GM18499 (cell line): ENCODE measurements around the gene IL15RA.
"Not testable (repeated sequence)": the region's sequence is repeated elsewhere in the genome, so short reads cannot be mapped to it uniquely, and the experiment has no call there.

Experiments
- ATAC-seq: cut with Tn5 transposase; IDR thresholded peaks from one replicate; pipeline ENCODE4 v1.9.1; 2021; ENCODE audit warnings: moderate number of reproducible peaks; ENCODE audit not compliant: insufficient read depth, unreplicated experiment

The IL15RA gene

DNA sequence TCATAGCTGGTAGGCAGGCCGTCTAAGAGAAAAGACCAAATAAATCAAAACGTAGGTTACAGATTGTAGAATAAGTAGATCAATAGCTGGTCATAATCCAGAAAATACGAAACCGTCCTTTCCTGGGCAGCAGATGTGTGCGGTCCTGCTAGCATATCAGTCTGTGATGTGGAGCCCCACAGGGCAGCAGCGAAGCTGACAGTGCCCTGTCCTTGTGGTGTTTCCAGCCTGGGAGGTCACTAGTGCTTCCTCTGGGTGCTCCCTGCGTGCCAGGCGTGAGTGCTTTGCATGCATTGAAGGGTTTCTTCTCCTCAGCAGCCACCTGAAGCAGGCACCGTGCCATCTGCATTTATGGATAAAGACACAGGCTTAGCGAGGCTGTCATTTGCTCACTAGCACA lies 41.7 kb downstream of the IL15RA start:
- no peak for ATAC-seq

DNA sequence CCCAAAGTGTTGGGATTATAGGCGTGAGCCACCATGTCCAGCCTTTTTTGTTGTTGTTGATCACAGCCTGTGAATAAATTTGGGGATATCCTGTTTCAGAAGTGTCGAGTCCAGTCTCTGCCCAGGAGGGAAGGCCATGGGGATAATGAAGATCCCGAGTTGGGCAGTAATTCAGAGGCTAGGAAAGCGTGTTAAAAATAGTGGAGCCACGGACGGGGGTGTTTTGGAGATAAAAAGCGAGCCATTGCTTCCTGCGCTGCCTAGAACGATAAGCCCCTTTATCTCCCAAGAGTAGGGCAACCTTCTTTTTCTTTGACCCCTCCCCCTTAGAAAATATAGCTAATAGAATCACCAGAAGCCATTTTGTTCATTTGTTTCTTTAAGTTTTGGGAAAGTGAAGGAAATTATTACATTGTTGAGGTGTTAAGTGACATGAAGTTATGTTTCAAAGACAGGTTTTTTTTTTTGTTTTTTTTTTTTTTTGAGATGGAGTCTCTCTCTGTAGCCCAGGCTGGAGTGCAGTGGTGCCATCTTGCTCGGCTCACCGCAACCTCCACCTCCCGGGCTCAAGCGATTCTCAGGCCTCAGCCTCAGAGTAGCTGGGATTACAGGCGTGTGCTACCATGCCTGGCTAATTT lies 43.3 kb downstream of the IL15RA start:
- ATAC-seq = no peak

DNA sequence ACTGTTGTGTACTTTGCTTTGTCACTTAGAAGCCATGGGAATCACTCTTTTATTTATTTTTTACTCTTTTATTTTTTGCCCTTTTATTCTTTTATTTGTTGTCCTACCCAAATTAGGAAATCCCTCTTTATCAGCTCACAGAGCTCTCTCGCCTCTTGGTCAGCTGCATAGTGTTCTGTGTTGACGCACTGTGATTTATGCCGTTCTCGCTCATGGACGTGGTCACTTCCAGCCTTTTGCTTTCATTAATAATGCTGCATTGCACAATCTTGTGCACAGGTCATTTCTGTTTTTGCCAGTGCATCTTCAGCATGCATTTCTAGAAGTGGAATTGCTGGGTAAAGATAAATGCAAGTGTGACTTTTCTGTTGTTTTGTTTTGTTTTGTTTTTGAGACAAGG lies 45.0 kb downstream of the IL15RA start:
- no peak for ATAC-seq

DNA sequence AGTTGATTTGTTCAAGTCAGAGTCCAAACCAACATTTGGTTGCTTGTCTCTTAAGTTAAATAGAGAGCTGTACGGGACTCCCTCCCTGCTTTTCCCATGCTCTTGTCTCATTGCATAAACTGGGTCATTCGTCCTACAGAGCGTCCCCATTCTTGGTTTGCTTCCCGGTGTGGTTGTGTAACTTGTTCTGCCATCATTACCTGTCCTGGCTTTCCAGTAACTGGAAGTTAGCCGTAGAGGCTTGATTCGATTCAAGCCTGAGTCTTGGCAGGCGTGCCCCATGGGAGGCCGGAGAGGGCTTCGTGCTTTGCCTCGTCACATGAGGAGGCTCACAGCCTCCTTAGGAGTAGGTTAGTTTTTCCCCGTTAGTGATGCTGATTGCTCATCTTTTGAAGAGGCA lies 47.1 kb downstream of the IL15RA start:
- ATAC-seq = no peak

DNA sequence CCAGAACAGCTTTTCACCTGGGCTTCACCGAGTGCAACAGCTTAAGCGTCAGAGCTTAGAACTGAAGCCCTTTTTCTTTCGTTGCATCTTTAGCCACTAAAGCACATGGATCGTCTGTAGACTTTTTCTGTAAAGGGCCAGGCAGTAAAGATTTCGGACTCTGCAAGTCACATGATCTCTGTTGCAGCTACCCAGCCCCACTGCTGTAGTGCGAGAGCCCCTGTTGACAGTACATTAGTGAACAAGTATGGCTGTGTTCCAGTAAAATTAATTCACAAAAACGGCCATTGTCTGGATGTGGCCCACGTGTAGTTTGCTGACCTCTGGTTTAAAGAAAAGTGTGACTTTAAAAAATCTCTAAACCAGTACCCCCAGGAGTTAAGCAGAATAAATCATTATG lies 47.9 kb downstream of the IL15RA start:
- ATAC-seq = no peak

DNA sequence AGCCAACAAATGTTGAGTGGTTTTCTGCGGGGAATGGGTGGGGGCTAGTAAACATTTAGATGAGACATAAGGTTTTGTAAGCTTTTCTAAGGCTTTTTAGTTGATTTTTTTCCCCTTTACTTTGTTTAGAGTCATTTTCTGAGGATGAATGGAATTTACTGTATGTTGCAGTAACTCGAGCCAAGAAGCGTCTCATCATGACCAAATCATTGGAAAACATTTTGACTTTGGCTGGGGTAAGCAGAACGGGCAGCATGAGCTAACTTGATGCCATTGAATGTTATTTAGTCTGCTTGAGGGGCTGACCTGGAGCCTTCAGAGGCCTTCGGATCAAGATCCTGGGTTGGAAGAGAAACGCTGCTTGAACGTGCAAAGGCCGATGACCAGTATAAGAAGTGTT lies 50.0 kb downstream of the IL15RA start:
- no peak for ATAC-seq

DNA sequence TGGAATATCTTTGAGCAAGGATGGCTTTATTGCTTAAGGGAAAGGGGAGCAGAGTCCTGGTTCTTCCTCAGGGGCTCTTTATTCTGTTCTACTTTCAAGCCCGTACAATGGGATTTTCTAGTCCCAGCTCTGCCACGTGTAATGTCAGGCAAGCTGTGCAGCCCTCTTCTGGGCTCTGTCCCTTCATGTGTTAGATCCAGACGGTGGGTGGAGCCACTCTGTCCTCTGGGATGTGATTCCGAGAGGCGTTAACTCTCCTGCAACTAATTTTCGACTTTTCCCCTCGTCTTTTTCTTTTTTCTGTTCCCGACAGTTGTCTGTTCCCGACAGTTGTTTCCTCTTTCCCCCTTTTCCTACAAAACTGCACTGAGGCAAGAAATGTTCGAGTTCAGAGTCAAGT lies 52.5 kb downstream of the IL15RA start:
- ATAC-seq = no peak

DNA sequence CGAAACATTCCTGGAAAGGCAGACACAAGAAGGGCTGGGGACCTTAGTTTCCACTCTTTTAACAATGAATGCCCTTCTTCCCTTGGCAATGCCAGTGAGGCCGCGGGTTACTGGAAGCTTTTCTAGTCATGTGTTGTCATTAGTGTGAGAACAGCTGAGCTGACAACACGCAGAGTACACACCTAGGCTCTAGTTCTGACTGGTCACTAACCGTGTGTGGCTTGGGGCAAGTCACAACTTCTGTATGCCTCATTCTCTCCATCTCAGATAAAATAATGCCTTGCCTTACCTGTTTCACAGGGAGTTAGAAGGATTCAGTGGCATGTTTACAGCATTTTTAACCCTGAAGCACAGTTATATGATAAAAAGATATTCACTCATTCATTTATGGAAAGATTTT lies 55.6 kb downstream of the IL15RA start:
- ATAC-seq = no peak

DNA sequence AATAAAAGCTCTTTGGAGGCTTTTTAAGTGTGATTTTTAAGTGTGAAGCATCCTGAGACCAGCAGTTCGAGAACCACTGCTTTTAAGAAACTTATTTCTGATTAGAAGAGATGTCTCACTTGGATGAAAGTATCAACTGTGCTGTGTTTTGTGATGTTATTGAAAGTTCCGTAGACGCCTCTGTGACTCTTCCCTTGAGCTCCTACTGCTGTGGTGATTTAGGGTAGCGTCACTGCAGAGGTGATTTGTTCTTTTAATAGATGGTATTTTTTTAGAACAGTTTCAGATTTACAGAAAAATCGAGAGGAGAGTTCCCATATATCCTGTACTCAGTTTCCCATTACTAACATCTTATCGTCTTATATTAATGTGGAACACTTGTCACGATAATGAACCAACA lies 57.8 kb downstream of the IL15RA start:
- ATAC-seq = no peak

DNA sequence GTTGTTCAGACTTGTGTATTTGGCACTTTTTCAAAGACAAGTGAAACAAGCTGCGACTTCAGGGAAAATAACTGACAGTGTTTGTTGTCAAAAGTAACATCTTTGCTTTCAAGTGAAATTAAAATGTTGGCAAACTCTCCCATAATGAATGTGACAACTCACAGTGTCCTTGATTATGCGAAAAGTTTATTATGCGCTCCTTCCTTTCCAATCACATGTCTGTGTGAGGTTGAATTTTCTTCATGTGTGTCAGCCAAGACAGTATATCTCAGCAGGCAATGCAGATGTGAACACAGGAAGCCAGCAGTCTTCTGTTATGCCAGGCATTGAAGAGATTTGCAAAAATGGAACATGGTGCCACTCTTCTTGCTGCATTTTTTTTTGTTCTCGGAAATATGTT lies 58.6 kb downstream of the IL15RA start:
- no peak for ATAC-seq

DNA sequence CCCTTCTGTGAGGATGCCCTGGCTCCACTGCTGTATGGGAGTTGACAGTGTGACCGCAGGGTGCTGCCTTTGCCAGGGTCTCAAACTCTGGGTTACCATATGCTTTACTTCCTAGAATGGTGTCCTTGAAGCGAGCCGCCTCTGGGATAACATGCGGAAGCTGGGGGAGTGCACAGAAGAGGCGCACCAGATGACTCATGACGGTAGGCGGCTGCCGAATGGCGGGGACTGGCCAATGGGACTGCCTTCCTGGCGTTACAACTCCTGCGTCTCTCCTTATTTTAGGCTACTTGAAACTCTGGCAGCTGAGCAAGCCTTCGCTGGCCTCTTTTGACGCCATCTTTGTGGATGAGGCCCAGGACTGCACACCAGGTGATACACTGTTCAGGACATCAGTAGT lies 60.0 kb downstream of the IL15RA start:
- no peak for ATAC-seq

DNA sequence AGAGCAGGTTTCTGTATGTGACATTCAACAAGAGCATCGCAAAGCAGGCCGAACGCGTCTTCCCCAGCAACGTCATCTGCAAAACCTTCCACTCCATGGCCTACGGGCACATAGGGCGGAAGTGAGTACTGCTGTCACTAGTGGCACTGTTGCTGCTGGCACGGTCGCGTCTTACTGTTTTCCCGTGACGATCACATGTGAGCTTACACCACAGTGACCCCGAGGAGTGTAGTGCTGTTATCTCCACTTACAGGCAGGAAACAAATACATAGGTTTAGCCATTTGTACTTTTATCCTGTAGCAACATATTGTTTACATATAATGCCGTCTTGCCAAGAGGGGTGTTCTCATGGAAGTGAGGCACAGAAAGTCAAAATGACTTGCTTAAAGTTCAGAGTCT lies 61.9 kb downstream of the IL15RA start:
- ATAC-seq = no peak

DNA sequence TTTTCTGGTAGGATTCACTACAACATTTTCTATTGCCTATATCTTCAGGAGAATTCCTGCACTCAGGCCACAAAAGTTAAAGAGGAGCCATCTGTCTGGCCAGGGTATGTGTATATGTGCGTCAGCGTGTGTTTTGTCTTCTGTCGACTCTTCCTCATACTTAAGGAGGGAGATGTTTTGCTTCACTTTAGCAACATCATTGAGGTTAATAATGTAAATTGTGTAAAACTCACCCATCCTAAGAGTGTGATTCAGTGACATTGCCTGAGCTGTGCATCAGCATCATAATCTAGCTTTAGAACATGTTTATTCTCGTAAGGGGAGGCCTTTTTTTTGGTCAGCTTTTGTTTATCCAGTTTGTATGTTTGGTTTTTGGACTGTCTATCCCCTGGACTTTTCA lies 63.6 kb downstream of the IL15RA start:
- ATAC-seq = no peak

DNA sequence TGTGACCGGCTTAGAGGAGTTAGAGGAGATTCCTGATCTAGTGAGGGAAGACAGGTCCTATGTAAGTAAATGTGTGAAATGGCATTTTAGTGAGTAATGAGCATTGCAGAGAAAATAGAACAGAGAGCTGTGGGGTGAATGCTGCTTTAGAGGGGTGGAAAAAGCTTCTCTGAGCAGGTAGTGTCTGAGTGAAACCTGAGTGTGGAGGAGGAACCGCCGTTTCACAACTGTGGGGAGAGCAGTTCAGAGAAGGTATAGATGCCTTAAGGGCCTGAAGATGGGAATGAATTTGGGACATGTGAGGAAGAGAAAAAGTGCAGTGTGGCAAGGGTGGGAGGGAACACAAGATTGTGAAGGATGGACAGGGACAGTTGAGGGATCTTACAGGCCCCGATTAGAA lies 65.7 kb downstream of the IL15RA start:
- ATAC-seq = no peak

DNA sequence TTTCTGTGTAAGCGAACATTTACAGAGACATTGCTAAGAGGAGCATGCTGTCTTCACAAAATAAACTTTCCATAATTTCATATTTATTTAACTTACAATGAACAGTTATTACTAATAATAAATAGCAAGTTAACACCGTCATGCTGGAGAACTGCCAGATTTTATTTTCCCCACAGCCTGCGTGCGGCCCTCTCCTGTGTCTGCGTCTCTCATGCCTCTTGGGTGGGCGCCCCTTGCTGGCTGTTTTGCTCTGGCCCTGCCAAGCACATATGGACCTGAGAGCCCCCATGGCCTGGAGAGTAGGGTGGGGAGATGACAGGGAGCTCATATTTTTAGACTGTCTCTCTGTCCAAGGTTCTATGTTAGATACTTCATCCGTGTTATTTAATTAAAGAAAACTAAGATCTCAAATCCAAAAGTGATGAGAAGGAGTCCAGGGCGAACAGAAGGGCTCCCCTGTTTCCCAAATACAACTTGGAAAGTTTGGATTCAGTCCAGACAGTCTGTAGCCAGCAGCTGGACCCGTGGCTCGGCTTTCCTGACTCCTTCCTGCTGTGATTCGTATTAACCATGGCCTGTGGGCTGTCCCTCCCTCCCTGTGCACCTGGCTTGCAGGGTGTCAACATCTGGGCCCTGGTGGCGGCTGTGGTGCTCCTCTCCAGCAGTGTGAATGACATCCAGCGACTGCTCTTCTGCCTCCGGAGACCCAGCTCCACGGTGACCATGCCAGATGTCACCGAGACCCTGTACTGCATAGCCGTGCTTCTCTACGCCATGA lies 66.8 kb downstream of the IL15RA start:
- no peak for ATAC-seq

DNA sequence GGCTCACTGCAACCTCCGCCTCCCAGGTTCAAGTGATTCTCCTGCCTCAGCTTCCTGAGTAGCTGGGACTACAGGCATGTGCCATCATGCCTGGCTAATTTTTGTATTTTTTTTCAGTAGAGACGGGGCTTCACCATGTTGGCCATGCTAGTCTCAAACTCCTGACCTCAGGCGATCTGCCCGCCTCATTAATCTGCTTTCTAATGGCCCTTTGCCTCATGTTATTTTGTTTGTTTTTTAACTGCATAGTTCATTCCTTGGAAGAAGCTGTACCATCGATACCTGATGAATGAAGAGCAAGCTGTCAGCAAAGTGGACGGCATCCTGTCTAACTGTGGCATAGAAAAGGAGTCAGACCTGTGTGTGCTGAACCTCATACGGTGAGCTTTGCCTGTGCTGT lies 68.7 kb downstream of the IL15RA start:
- not testable (repeated sequence) for ATAC-seq

DNA sequence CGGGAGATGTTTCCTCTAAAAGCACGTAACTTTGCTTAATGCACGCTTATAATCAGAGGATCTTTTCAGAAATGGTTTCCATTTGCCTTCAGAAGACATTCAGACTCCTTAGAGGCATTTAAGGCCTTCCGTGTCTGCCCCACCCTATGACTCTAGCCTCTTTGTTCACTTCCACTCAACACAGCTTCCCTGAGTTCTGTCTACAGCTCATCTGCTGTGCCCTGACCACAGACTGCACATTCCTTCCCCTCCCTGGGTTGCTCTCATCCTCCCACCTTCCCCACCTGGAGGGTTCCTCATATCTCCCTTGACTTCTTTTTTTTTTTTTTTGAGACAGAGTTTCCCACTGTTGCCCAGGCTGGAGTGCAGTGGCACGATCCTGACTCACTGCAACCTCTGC lies 70.7 kb downstream of the IL15RA start:
- ATAC-seq = no peak

DNA sequence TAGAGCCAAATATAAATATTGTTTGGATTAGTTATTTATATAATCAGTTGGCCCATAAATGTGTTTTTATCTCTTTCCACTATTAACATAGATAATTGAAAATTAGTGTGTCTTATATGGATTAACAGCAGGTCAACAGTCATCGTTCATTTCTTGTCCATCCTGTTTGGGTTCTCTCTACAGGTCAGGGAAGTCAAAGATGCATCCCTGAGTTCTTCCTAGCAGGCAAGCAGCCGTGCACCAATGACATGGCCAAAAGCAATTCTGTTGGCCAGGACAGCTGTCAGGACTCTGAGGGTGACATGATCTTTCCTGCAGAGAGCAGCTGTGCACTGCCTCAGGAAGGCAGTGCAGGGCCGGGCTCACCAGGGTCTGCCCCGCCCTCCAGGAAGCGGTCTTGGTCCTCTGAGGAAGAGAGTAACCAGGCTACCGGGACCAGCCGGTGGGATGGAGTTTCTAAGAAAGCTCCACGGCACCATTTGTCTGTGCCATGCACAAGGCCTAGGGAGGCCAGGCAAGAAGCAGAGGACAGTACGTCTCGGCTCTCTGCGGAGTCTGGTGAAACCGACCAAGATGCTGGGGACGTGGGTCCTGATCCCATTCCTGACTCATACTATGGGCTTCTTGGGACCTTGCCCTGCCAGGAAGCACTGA lies 71.4 kb downstream of the IL15RA start:
- ATAC-seq = no peak

DNA sequence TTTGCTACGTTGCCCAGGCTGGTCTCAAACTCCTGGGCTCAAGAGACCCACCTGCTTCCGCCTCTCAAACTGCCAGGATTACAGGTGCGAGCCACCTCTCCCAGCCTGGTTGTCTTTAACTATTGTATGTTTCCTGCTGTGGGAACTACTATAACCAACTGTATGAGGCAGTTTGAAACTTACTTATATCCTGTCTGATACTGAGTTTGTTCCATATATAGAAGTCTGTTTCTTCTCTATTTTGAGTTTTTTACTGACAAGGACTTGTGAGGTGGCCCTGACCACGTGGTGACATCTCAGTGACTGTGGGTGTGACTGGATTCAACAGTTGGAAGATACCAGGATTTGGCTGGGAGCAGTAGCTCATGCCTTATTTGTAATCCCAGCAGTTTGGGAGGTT lies 73.1 kb downstream of the IL15RA start:
- peak; percentile 90 for ATAC-seq

DNA sequence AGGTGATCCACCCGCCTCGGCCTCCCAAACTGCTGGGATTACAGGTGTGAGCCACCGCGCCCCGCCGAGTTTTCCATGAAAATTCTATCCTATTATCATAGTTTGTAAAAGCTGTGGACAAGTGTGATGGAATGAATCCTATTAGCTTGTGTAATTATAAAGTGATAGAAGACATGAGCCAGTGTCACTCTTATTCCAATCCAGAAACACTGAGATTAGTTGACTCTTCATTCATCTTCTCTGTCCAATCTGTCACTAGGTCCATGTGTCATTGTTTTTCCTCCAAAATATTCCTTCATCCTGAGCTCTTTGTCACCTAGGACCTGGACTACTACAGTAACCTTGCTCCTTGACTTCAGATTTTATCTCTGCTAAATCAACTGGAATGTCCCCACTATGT lies 73.8 kb downstream of the IL15RA start:
- no peak for ATAC-seq

DNA sequence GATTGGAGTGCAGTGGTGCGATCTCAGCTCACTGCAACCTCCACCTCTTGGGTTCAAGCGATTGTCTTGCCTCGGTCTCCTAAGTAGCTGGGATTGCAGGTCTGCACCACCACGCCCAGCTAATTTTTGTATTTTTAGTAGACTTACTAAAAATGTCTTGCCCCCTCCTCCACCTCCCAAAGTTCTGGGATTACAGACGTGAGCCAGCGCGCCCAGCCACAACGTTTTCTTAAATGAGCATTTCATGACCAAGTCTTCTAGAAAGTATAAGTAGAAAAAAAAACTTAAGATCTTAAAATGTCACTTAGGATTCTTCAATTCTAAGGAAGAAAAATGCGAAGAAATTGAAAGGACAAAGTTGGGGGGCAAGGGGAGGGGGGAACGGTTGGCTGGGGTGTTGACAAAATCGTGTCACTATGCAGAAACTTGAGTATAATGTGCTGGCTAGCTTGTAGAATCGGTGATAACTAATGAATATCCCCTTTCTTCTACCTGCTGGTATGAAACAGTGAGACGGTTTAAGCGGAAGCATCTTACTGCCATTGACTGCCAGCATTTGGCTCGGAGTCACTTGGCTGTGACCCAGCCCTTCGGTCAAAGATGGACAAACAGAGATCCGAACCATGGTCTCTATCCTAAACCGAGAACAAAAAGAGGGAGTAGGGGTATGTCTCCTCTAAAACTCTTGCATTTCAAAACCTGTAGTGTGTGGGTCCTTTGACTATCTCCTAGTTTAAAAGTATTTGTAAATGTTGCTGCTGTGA lies 74.7 kb downstream of the IL15RA start:
- no peak for ATAC-seq
